Prostate gland (tissue), 2 donors: ENCODE results near the gene ABCA2. TPM values are rescaled to one million over a fixed set of nuclear protein-coding genes. Genes with fewer than 3 reads are reported as not detected.

Source experiments
- DNase-seq: peaks from one replicate; pipeline ENCODE4 v3.0.0-alpha.2; 2019; ENCODE audit warnings: low spot score
- H3K27ac ChIP-seq, 2 donors: fragments of 200-600 bp; sonication (generic); 2 replicates each; pipeline ENCODE4 v1.5.1; 2017 to 2019
- H3K27me3 ChIP-seq: fragments of 200-600 bp; sonication (generic); replicated peaks from 2 replicates; pipeline ENCODE4 v1.5.1; 2019; ENCODE audit not compliant: insufficient read depth
- H3K36me3 ChIP-seq, 2 donors: fragments of 200-600 bp; sonication (generic); 1 replicate in 1 of 2; 2 replicates in 1 of 2; pipeline versions ENCODE4 v1.5.1 to v1.8.1; 2017 to 2019
- H3K4me1 ChIP-seq: fragments of 200-600 bp; sonication (generic); replicated peaks from 2 replicates; pipeline ENCODE4 v1.5.1; 2019
- H3K4me3 ChIP-seq, 2 donors: fragments of 200-600 bp; sonication (generic); 2 replicates each; pipeline ENCODE4 v1.5.1; 2017 to 2019
- H3K9me3 ChIP-seq: fragments of 200-600 bp; sonication (generic); 2 replicates; pipeline ENCODE4 v1.5.1; 2017
- POLR2A ChIP-seq: fragments of 450-650 bp; IDR thresholded peaks from one replicate; pipeline ENCODE4 v1.6.1; 2016; ENCODE audit warnings: antibody characterized with exemption, mild to moderate bottlenecking
- POLR2AphosphoS5 ChIP-seq: sonication (generic); formaldehyde crosslinking; IDR thresholded peaks from one replicate; pipeline ENCODE4 v1.6.1; 2017; ENCODE audit warnings: antibody characterized with exemption
- WGBS: methylation state at CpG from one replicate; pipeline ENCODE4 v1.1.5; 2018; 5-methylcytosine and 5-hydroxymethylcytosine counted together
- intact Hi-C: fragments of 100-400 bp; cut with DNase I; formaldehyde crosslinking; loops from one replicate; pipeline ENCODE4 v1.14.2; 2022
- total RNA-seq, 2 donors: library from RNA; depleted of rRNA; stranded (reverse); fragments of >200 nt; gene quantifications; one replicate each; pipeline ENCODE4 v1.1.0, GENCODE V29; 2016
- TF ChIP-seq, protein P1 (sequence below), 4 experiments: fragments of 200-600 bp in 2 of 4; fragments of 450-650 bp in 2 of 4; sonication (generic) in 2 of 4; IDR thresholded peaks; 1 replicate in 3 of 4; 2 replicates in 1 of 4; pipeline ENCODE4 v1.5.1; 2016 to 2019; ENCODE audit warnings: antibody characterized with exemption in 4 of 4, mild to moderate bottlenecking in 2 of 4, moderate library complexity in 2 of 4

ABCA2 gene
- total RNA-seq, 2 donors from 2014 or later: 27.4 to 79.1 TPM

DNA sequence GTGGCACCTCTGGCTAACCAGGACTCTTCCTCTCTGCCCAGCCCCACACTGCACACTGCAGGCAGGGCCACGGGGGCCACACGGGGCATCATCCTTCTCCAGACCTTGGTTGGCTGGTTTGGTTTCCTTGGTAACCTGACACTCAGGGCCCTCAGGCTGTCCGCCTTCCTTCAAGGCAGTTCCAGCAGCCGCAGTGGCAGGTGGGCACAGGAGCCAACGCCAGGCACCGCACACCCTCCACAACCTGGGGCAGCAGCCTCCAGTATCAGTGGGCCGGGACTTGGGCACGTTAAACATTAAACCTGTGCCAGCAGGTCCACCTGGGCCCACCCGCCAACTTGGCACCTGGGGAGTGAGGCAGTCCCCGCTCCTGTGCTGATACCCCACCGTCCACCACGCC lies 16.0 kb upstream of the ABCA2 start:
- H3K4me1 ChIP-seq: peaks cover 38% of the 10 kb centered on the region

DNA sequence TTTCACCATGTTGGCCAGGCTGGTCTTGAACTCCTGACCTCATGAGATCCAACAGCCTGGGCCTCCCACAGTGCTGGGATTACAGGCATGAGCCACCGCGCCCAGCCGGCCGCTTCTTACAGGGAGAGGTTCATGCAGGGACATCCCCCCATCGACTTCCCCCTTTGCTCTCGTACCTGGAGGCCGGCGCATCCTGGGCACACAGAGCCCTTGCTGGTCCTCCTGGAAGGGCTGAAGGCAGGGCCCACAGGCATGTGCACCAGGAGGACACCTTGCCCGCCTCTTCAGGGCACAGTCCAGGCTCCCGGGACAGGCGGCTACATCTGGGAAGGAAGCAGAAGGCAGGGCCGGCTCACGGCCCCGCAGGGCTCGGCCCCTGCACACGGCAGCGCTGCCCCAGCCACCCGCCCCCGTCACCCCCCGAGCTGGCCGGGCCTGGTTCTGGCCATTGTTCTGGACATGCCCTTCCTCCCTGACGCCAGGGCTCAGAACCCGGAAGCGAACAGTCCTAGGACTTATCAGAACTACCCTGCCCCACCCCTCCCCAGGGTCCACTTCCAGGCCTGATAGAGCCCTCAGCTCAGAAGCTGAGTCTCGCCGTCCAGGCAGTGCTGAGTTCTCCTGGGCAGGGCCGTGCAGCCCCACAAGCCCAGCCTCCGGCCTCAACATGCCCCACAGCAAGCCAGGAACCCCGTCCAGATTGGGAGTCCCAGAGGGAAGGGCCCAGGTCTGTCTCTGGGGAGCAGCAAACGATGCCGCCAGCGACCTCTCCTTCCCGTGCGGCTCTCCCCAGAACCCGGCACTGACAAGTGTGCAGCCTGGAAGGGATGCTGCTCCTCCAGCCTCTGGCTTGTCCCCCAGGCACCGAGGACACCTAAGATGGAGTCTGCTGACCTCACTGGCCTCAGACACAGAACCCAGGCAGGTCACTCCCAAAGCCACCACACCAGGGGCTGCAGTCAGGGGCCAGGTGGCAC lies 15.0 kb upstream of the ABCA2 start:
- H3K27ac ChIP-seq: peak overlapping the region; percentile 9 to 85

More for the DNA sequence above, 16.0 kb upstream of the ABCA2 start:
- Histone ChIP-seq H3K27ac (peak overlapping the region; percentile 9 to 85), H3K27me3 (no peaks in the 10 kb centered on the region), H3K4me3 (peak overlapping the region; percentile 53 to 58), H3K9me3 (no peaks in the 10 kb centered on the region), H3K36me3 (peaks cover 5 to 8% of the 10 kb centered on the region in 2 donors)
- TF ChIP-seq, protein P1, sequence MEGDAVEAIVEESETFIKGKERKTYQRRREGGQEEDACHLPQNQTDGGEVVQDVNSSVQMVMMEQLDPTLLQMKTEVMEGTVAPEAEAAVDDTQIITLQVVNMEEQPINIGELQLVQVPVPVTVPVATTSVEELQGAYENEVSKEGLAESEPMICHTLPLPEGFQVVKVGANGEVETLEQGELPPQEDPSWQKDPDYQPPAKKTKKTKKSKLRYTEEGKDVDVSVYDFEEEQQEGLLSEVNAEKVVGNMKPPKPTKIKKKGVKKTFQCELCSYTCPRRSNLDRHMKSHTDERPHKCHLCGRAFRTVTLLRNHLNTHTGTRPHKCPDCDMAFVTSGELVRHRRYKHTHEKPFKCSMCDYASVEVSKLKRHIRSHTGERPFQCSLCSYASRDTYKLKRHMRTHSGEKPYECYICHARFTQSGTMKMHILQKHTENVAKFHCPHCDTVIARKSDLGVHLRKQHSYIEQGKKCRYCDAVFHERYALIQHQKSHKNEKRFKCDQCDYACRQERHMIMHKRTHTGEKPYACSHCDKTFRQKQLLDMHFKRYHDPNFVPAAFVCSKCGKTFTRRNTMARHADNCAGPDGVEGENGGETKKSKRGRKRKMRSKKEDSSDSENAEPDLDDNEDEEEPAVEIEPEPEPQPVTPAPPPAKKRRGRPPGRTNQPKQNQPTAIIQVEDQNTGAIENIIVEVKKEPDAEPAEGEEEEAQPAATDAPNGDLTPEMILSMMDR (IDR thresholded peaks at IDR 0.05): no peak
- no peak for TF ChIP-seq POLR2A
- TF ChIP-seq POLR2AphosphoS5: no peak
- no peak for DNase-seq
- WGBS: 45% methylated on average over 12 of the region's 12 CpGs
- intact Hi-C loops: no loop called here

DNA sequence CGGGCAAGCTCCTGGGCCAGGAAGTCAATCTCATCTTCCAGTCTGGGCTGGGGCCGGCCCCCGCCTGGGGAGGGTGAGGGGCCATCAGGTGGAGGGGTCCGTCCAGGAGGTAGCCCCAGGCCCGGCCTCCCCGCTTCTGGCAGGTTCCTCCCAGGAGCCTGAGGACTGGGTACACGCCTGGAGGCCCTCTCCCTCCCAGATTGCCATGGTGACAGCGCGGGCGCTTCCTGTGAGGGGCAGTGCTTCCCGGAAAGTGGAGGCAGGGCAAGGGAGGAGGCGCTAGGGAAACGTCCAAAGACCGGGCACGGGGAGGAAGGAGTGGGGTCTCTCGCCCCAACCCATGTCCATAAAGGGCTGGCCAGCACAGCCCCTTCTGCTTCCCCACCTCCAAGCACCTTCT lies 13.1 kb upstream of the ABCA2 start:
- Histone ChIP-seq H3K36me3 (peaks cover 5 to 8% of the 10 kb centered on the region in 2 donors), H3K27me3 (no peaks in the 10 kb centered on the region), H3K4me3 (no peak overlapping the region), H3K27ac (peak overlapping the region in 1 of 2 donors; percentile 17), H3K9me3 (no peaks in the 10 kb centered on the region), H3K4me1 (peaks cover 17% of the 10 kb centered on the region)
- intact Hi-C loops: no loop called here
- no peak for DNase-seq
- TF ChIP-seq, protein P1 (IDR thresholded peaks at IDR 0.05): no peak
- TF ChIP-seq POLR2A (no peak), POLR2AphosphoS5 (no peak)
- WGBS: 61% methylated on average over 12 of the region's 16 CpGs

More for the DNA sequence above, 15.0 kb upstream of the ABCA2 start:
- Histone ChIP-seq H3K4me3 (peak overlapping the region in 1 of 2 donors; percentile 58), H3K4me1 (peaks cover 32% of the 10 kb centered on the region), H3K36me3 (peaks cover 5 to 8% of the 10 kb centered on the region in 2 donors), H3K27me3 (no peaks in the 10 kb centered on the region), H3K9me3 (no peaks in the 10 kb centered on the region)
- 84% methylated on average over 34 of the region's 36 CpGs for WGBS
- TF ChIP-seq, protein P1 (IDR thresholded peaks at IDR 0.05): no peak
- TF ChIP-seq POLR2A (no peak), POLR2AphosphoS5 (no peak)
- DNase-seq: no peak
- intact Hi-C loops: no loop called here

DNA sequence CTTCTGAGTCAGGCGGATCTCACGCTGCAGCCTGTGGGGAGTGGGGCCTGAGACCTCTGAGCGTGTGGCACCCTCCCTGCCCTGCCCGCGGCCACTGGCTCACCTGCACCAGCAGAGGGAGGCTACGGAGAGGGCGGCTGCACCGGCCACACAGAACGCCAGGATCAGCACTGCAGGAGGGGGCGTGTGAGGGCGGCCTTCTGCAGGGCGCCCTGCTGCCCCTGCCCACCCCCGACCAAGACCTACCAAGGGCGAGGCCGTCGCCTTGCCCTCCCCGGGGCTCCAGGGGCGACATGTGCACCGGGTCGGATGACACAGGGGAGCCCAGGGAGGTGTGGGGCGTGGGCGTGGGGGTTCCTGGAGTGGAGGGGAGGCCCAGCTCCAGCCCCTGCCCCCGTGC lies 12.5 kb upstream of the ABCA2 start:
- TF ChIP-seq, protein P1 (IDR thresholded peaks at IDR 0.05): no peak
- H3K27ac ChIP-seq: no peak overlapping the region

More for the DNA sequence above, 12.5 kb upstream of the ABCA2 start:
- Histone ChIP-seq H3K36me3 (peaks cover 5 to 8% of the 10 kb centered on the region in 2 donors), H3K4me3 (no peak overlapping the region), H3K27me3 (no peaks in the 10 kb centered on the region), H3K4me1 (peaks cover 17% of the 10 kb centered on the region), H3K9me3 (no peaks in the 10 kb centered on the region)
- DNase-seq: no peak
- intact Hi-C loops: no loop called here
- 88% methylated on average over 23 of the region's 23 CpGs for WGBS
